ENCODE measurements around the gene TRPT1. TPM values are rescaled to one million over a fixed set of nuclear protein-coding genes. Genes with fewer than 3 reads are reported as not detected.

The TRPT1 gene
- total RNA-seq, 3 donors from 2014 or later (not counting 1 experiment from before 2014, with no cell fraction given) = 22.7 to 30.8 (median 28.5) TPM

GRCh38 chr11:64231546-64231945 lies 5.6 kb upstream of the TRPT1 start:
- 89% methylated on average over 7 of the region's 7 CpGs for WGBS (ENCODE audit: insufficient coverage)
- H3K4me1 Mint-ChIP-seq = peaks cover 22 to 43% of the 10 kb centered on the region in 2 donors

GRCh38 chr11:64230985-64231365 lies 5.0 kb upstream of the TRPT1 start:
- ATAC-seq (no peak), DNase-seq (no peak)
- H3K4me3 Mint-ChIP-seq = peak overlapping the region; percentile 81
- intact Hi-C loops (cut with micrococcal nuclease) = loop anchor here (1.0 kb wide), 4 partner anchors 10 to 45 kb away; partner anchors contain the start of genes FKBP2 and STIP1
- H3K4me1 Mint-ChIP-seq = peaks cover 22 to 48% of the 10 kb centered on the region in 2 donors
- H3K27ac Mint-ChIP-seq = peak overlapping the region; percentile 93 to 97
- H3K4me3 ChIP-seq (ENCODE audit: low read length) = peak overlapping the region; percentile 93
- no peaks in the 10 kb centered on the region for H3K27me3 Mint-ChIP-seq (ENCODE audit: low read depth in 2 of 2)
- no peaks in the 10 kb centered on the region for H3K36me3 ChIP-seq (ENCODE audit: control insufficient read depth, insufficient read depth, low read length)
- 1% methylated on average over 8 of the region's 8 CpGs for WGBS (ENCODE audit: insufficient coverage)
- no peaks in the 10 kb centered on the region for H3K9me3 Mint-ChIP-seq
- H3K27me3 ChIP-seq (ENCODE audit: control insufficient read depth, insufficient read depth, low read length) = no peaks in the 10 kb centered on the region
- H3K27ac ChIP-seq (ENCODE audit: low read length) = peak overlapping the region; percentile 95
- H3K9me3 ChIP-seq (ENCODE audit: control insufficient read depth, insufficient read depth, low read length) = no peaks in the 10 kb centered on the region
- H3K36me3 Mint-ChIP-seq = no peaks in the 10 kb centered on the region
- no peak for TF ChIP-seq CTCF (IDR thresholded peaks at IDR 0.05)
- peaks cover 67% of the 10 kb centered on the region for H3K4me1 ChIP-seq (ENCODE audit: control insufficient read depth, insufficient read depth, low read length)

More at GRCh38 chr11:64231546-64231945, 5.6 kb upstream of the TRPT1 start:
- Mint-ChIP-seq H3K36me3 (no peaks in the 10 kb centered on the region), H3K9me3 (no peaks in the 10 kb centered on the region), H3K27me3 (ENCODE audit: low read depth in 2 of 2) (no peaks in the 10 kb centered on the region), H3K4me3 (peak overlapping the region; percentile 81), H3K27ac (peak overlapping the region; percentile 48 to 93)
- Histone ChIP-seq H3K9me3 (ENCODE audit: control insufficient read depth, insufficient read depth, low read length) (no peaks in the 10 kb centered on the region), H3K27me3 (ENCODE audit: control insufficient read depth, insufficient read depth, low read length) (no peaks in the 10 kb centered on the region), H3K27ac (ENCODE audit: low read length) (no peak overlapping the region), H3K4me1 (ENCODE audit: control insufficient read depth, insufficient read depth, low read length) (peaks cover 65% of the 10 kb centered on the region), H3K36me3 (ENCODE audit: control insufficient read depth, insufficient read depth, low read length) (peaks cover 2% of the 10 kb centered on the region), H3K4me3 (ENCODE audit: low read length) (no peak overlapping the region)
- ATAC-seq (no peak), DNase-seq (no peak)
- intact Hi-C loops (cut with micrococcal nuclease) = no loop called here
- no peak for TF ChIP-seq CTCF (IDR thresholded peaks at IDR 0.05)

- Histone ChIP-seq H3K4me3 (ENCODE audit: low read length) (peak within 1 kb of the TSS; percentile 93), H3K27me3 (ENCODE audit: control insufficient read depth, insufficient read depth, low read length) (no peaks in the 10 kb centered on the region), H3K27ac (ENCODE audit: low read length) (peak within 1 kb of the TSS; percentile 95), H3K36me3 (ENCODE audit: control insufficient read depth, insufficient read depth, low read length) (no peaks in the 10 kb centered on the region), H3K9me3 (ENCODE audit: control insufficient read depth, insufficient read depth, low read length) (no peaks in the 10 kb centered on the region), H3K4me1 (ENCODE audit: control insufficient read depth, insufficient read depth, low read length) (peaks cover 66% of the 10 kb centered on the region)
- WGBS (ENCODE audit: insufficient coverage) = under 1% methylated on average over 62 of the region's 62 CpGs
- ATAC-seq (peak; percentile 64 to 78 (median 65)), DNase-seq (peak; percentile 86 to 92)
- intact Hi-C loops (cut with micrococcal nuclease) = loop anchor here (1.0 kb wide), 4 partner anchors 11 to 44 kb away; partner anchors contain the start of genes FKBP2 and STIP1
- no peaks in the 10 kb centered on the region for H3K9me3 Mint-ChIP-seq
- H3K27ac Mint-ChIP-seq = peak within 1 kb of the TSS; percentile 93 to 97
- TF ChIP-seq CTCF (IDR thresholded peaks at IDR 0.05) = no peak
- H3K27me3 Mint-ChIP-seq (ENCODE audit: low read depth in 2 of 2) = no peaks in the 10 kb centered on the region
- no peaks in the 10 kb centered on the region for H3K36me3 Mint-ChIP-seq
- peaks cover 22 to 49% of the 10 kb centered on the region in 2 donors for H3K4me1 Mint-ChIP-seq
- H3K4me3 Mint-ChIP-seq = peak within 1 kb of the TSS; percentile 94
Measured at GRCh38 chr11:64230171-64230984, 4.4 kb upstream of the TRPT1 start, which contains the start of gene DNAJC4. Gene DNAJC4, plus strand, starts transcription at chr11:64230548. Its CDS starts 307 bp downstream, at chr11:64230855.
